ENCODE data around the gene PAEP. TPM values are rescaled to one million over a fixed set of nuclear protein-coding genes. Genes with fewer than 3 reads are reported as not detected.

PAEP gene
- total RNA-seq, 1 donor from 2014 or later, result not detected

- TF ChIP-seq, protein P1, sequence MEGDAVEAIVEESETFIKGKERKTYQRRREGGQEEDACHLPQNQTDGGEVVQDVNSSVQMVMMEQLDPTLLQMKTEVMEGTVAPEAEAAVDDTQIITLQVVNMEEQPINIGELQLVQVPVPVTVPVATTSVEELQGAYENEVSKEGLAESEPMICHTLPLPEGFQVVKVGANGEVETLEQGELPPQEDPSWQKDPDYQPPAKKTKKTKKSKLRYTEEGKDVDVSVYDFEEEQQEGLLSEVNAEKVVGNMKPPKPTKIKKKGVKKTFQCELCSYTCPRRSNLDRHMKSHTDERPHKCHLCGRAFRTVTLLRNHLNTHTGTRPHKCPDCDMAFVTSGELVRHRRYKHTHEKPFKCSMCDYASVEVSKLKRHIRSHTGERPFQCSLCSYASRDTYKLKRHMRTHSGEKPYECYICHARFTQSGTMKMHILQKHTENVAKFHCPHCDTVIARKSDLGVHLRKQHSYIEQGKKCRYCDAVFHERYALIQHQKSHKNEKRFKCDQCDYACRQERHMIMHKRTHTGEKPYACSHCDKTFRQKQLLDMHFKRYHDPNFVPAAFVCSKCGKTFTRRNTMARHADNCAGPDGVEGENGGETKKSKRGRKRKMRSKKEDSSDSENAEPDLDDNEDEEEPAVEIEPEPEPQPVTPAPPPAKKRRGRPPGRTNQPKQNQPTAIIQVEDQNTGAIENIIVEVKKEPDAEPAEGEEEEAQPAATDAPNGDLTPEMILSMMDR (conservative IDR thresholded peaks at IDR 0.05; ENCODE audit: low read depth, low read length), result no peak
- H3K4me3 ChIP-seq (ENCODE audit: low read depth, low read length), result no peak overlapping the region
- no peak for DNase-seq (ENCODE audit: low read depth)
These were observed 6.5 kb downstream of the PAEP start for GRCh38 chr9:135568026-135568425.

- H3K4me3 ChIP-seq (ENCODE audit: low read depth, low read length), result no peak overlapping the region
- TF ChIP-seq, protein P1 (conservative IDR thresholded peaks at IDR 0.05; ENCODE audit: low read depth, low read length), result no peak
- no peak for DNase-seq (ENCODE audit: low read depth)
These were observed 8.9 kb downstream of the PAEP start for GRCh38 chr9:135570456-135570855.

- no peak for DNase-seq (ENCODE audit: low read depth)
- no peak overlapping the region for H3K4me3 ChIP-seq (ENCODE audit: low read depth, low read length)
- TF ChIP-seq, protein P1 (conservative IDR thresholded peaks at IDR 0.05; ENCODE audit: low read depth, low read length), result no peak
These were observed 10.7 kb downstream of the PAEP start for GRCh38 chr9:135572233-135572632.

DNA sequence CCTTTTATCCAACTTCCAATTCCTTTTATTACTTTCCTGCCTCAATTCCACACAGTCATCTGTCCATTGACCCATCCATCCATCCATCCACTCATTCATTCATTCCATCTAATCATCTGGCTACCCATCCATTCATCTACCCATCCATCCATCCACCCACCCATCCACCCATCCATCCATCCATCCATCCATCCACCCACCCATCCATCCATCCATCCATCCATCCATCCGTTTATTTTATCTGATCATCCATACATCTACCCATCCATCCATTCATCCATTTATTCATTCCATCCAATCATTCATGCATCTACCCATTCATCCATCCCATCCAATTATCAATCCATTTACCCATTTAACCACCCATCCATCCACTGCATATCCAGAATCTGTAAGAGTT is 11.6 kb downstream of the PAEP start:
- TF ChIP-seq, protein P1 (conservative IDR thresholded peaks at IDR 0.05; ENCODE audit: low read depth, low read length), result no peak
- no peak overlapping the region for H3K4me3 ChIP-seq (ENCODE audit: low read depth, low read length)
- DNase-seq (ENCODE audit: low read depth), result no peak

DNA sequence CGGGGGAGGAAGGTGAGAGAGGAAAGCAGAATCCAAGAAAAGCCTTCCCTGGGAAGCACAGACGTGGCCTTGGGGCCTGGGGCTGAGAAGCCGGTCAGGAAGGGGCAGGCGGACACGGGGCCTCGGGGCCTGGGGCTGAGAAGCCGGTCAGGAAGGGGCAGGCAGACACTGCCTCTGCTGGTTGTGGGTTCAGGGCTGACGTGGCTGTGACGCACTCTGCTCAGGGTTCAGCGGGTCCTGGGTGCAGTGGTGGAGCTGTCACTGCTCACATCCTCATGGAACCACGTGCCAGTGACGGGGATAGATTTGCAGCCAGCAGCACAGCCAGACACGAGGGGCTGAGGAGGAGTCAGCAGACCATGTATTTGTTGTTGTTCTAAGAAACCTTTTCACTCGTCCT is 12.8 kb downstream of the PAEP start:
- no peak for DNase-seq (ENCODE audit: low read depth)
- TF ChIP-seq, protein P1 (conservative IDR thresholded peaks at IDR 0.05; ENCODE audit: low read depth, low read length), result no peak
- no peak overlapping the region for H3K4me3 ChIP-seq (ENCODE audit: low read depth, low read length)

DNA sequence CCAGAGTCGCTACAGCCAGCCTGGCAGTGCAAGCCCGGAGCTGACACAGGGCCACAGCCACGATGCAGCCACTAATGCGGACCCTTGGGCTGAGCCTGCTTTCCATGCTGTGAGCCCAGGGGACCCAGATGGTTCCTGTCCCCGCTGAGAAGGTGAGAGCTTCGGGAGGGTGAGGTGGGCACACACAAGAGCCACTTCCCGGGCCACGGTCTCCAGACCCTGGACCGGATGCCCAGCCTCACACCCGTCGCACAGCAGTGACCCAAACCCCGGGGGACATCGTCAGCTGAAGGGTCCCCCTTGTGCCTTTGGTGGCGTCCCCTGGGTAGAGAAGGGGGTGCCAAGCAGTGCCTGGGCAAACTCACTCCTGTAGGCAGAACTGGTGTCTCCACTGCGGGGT is 13.4 kb downstream of the PAEP start:
- TF ChIP-seq, protein P1 (conservative IDR thresholded peaks at IDR 0.05; ENCODE audit: low read depth, low read length), result no peak
- no peak overlapping the region for H3K4me3 ChIP-seq (ENCODE audit: low read depth, low read length)
- DNase-seq (ENCODE audit: low read depth), result no peak

- no peak overlapping the region for H3K4me3 ChIP-seq (ENCODE audit: low read depth, low read length)
- TF ChIP-seq, protein P1 (conservative IDR thresholded peaks at IDR 0.05; ENCODE audit: low read depth, low read length), result no peak
- DNase-seq (ENCODE audit: low read depth), result no peak
These were observed 14.6 kb downstream of the PAEP start for GRCh38 chr9:135575995-135576631.

Data from epithelial cell of proximal tubule (primary cell).